Activated CD8-positive, alpha-beta memory T cell treated with anti-CD3 and anti-CD28 coated beads for 36 hours (primary cell): ENCODE measurements around the gene LMBRD1. TPM values are rescaled to one million over a fixed set of nuclear protein-coding genes. Genes with fewer than 3 reads are reported as not detected.
"Not testable (repeated sequence)": the region's sequence is repeated elsewhere in the genome, so short reads cannot be mapped to it uniquely, and the experiment has no call there.

Source experiments
- CTCF ChIA-PET: fragments of 350-600 bp; sonication (Branson Sonifier 250); formaldehyde crosslinking; loops from one replicate; lab custom pipeline; 2021; ENCODE audit warnings: antibody characterized with exemption; lab: Charles Lee
- POLR2A ChIA-PET: fragments of 350-600 bp; sonication (Branson Sonifier 250); formaldehyde crosslinking; loops from one replicate; lab custom pipeline; 2021; ENCODE audit warnings: antibody characterized with exemption; lab: Charles Lee
- total RNA-seq, 2 experiments: library from RNA; stranded (reverse); gene quantifications; one replicate each; pipeline ENCODE4 v1.2.3, GENCODE V29; 2021

Gene LMBRD1
- total RNA-seq, 2 experiments from 2014 or later = 14.0 TPM

DNA sequence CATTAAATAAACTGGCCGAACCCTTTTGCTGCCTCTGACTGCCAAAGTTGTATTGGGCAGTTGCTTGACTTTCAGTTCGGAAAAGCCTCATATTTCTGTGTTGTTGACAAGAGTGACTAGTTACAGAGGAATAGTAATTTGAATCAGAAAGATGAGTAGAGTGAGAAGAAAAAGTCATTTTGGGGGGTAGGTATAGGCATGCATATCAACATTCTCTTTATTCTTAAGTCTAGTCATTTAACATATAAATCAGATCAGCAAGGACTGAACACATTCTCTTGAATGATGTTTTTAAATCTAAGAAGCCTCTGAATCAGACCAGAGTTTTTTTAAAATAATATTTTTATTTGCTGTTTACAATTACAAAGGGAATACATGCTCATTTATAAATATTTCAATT, 4.9 kb upstream of the LMBRD1 start:
- POLR2A ChIA-PET = no interaction called here
- CTCF ChIA-PET = no interaction called here

DNA sequence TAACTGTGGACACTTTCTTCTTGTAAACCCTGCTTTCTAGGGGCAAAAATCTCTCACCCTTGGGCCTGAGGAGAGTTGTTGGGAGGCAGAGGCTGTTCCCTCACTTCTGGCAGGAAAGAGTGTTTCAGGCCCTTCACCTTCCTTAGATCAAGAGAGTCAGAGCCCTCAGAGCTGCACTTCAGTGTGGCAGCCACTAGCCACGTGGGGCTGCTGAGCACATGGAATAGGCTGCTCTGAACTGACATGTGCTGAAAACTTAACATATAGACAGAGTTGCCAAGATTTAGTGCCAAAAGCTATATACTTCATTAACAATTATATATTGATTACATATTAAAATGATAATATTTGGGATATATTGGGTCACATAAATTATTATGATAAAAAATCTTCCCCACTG, 4.4 kb upstream of the LMBRD1 start:
- POLR2A ChIA-PET = no interaction called here

GRCh38 chr6:69798796-69799195, 2.0 kb upstream of the LMBRD1 start:
- POLR2A ChIA-PET = interaction anchor here (0.6 kb wide), 1 partner anchor 16 kb away, joined by 3 read pairs; no protein-coding TSS in a partner anchor
- CTCF ChIA-PET = not testable (repeated sequence)

More for the DNA sequence above, 4.4 kb upstream of the LMBRD1 start:
- CTCF ChIA-PET = no interaction called here

GRCh38 chr6:69796073-69796641, 653 bp downstream of the LMBRD1 start:
- ChIA-PET CTCF (interaction anchor here (1.1 to 1.4 kb wide), 4 partner anchors 16 to 40 kb away, joined by 3 to 6 read pairs (median 3); no protein-coding TSS in a partner anchor), POLR2A (no interaction called here)

GRCh38 chr6:69795469-69796072, 1.2 kb downstream of the LMBRD1 start:
- ChIA-PET CTCF (interaction anchor here (1.2 kb wide), 1 partner anchor 20 kb away, joined by 3 read pairs; no protein-coding TSS in a partner anchor), POLR2A (no interaction called here)

GRCh38 chr6:69792292-69792691, 4.5 kb downstream of the LMBRD1 start:
- POLR2A ChIA-PET = no interaction called here
- CTCF ChIA-PET = no interaction called here

DNA sequence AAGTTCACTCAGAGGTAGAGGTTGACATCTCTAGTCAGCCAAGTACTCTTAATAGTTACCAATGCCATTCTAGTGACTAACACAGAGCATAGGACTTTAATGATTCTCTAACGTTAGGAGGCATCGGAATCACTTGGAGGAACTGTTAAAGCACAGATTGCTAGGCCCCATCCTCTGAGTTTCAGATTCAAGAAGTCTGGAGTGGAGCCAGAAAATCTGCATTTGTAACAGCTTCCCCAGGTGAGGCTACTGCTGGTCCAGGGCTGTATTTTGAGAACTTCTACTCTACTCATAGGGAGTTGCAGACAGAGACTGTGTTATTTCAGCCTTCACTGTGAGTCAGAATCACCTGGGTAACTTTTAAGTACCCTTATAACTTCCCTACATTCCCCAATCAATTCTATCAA, 5.7 kb downstream of the LMBRD1 start:
- ChIA-PET POLR2A (no interaction called here), CTCF (no interaction called here)

- ChIA-PET POLR2A (no interaction called here), CTCF (no interaction called here)
These were observed 6.2 kb downstream of the LMBRD1 start for GRCh38 chr6:69790629-69791028.

GRCh38 chr6:69789578-69789977, 7.2 kb downstream of the LMBRD1 start:
- ChIA-PET CTCF (no interaction called here), POLR2A (no interaction called here)

DNA sequence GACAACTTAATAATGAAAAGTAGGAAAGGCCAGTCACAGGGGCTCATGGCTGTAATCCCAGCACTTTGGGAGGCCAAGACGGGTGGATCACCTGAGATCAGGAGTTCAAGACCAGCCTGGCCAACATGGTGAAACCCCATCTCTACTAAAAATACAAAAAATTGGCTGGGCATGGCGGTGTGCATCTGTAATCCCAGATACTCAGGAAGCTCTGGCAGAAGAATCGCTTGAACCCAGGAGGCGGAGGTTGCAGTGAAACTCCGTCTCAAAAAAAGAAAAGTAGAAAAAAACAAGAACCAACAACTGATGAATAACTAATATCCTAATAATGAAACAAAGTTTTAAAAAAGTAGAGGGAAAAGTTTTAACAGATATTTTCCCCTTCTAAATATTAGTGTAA, 9.4 kb downstream of the LMBRD1 start:
- CTCF ChIA-PET, POLR2A ChIA-PET: not testable (repeated sequence)

GRCh38 chr6:69785697-69786096, 11.1 kb downstream of the LMBRD1 start:
- ChIA-PET POLR2A (no interaction called here), CTCF (no interaction called here)

GRCh38 chr6:69784595-69785377, 12.0 kb downstream of the LMBRD1 start:
- ChIA-PET CTCF (no interaction called here), POLR2A (interaction anchor here (1.0 kb wide), 1 partner anchor 12 kb away, joined by 4 read pairs; the partner anchor contains the start of gene LMBRD1)

DNA sequence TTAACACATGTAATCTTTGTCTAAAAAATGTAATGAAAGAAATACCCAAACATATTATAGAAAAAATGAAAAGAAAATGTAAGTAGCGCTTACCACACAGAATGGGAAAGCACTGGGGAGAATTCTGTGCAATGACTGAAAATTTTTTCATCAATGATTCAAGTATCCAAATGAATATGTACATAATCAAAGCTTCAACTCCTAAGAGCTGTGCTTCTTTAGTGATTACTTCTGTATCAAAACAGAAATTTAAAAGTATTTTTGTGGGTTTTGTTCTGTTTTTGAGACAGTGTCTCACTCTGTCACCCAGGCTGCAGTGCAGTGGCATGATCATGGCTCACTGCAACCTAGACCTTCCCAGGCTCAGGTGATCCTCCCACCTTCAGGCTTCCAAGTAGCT, 13.7 kb downstream of the LMBRD1 start:
- CTCF ChIA-PET = no interaction called here
- POLR2A ChIA-PET = no interaction called here

GRCh38 chr6:69780585-69781178, 16.1 kb downstream of the LMBRD1 start:
- POLR2A ChIA-PET = no interaction called here
- CTCF ChIA-PET = no interaction called here

DNA sequence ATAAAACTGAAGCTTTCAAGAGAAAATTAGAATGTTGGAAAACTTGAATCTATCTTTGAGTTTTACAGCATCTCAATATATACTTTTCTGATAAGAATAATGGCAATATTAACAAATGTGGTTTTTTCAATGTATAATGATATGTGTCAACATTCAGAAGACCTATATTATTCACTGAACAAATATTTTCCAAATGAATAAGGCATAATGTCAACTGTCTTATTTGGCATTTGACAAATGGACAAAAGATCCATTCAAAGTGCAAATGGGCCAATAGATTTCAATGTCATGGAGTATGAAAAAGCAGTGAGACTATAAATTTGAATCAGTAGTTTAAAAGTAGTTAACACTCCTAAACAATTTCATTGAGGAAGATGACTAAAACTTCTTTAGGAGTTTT, 20.9 kb downstream of the LMBRD1 start:
- ChIA-PET CTCF (no interaction called here), POLR2A (no interaction called here)

GRCh38 chr6:69775585-69775849, 21.3 kb downstream of the LMBRD1 start:
- POLR2A ChIA-PET = no interaction called here
- CTCF ChIA-PET = no interaction called here

DNA sequence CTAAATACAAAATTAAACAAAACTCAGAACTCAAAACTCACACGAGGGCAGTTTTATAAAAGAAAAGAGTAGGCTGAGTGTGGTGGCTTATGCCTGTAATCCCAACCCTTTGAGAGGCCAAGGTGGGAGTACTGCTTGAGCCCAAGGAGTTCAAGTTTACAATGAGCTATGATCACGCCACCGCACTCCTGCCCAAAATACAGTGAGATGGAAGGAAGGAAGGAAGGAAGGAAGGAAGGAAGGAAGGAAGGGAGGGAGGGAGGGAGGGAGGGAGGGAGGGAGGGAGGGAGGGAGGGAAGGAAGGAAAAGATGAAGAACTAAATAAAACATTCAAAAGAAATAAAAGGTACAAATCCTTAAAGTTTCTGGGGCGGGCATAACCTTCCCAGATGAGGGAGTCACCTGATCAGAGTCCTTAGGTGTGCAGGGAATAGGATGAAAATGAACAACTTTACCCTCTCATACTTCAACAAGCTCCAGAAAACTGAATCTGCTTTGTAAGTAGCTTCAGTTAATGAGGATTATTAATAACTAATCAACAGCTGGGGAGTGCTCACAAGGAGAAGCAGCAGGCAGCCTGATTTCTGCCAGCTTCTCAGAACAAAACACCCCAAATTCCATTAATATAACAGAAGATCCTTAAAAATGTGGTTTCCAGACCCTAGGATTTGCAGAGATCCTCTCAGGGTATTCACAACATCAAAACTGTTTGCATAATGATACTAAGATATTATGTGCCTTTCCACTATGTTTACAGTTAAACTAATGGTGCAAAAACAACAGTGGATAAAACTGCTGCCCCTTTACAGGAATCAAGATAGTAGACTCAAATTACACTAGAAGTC, 21.8 kb downstream of the LMBRD1 start:
- CTCF ChIA-PET = no interaction called here
- POLR2A ChIA-PET = no interaction called here

GRCh38 chr6:69771158-69771906, 25.5 kb downstream of the LMBRD1 start:
- CTCF ChIA-PET = no interaction called here
- POLR2A ChIA-PET = no interaction called here

DNA sequence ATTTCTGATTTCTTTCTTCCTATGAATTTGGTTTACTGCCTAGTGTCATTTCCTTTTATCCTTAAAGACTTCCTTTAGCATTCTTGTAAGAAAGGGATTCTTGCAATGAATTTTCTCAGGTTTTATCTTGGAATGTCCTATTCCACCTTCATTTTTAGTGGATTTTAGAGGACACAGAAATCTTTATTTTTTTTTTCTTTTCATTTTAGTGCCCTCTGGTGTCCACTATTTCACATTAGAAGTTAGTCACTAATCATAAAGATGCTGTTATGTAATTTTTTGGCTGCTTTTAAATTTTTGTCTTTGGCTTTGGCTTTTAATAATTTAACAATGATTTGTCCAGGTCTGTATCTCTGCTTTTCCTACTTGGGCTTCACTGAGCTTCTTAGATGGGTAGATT, 28.1 kb downstream of the LMBRD1 start:
- CTCF ChIA-PET = interaction anchor here (1.4 kb wide), 1 partner anchor 33 kb away, joined by 3 read pairs; no protein-coding TSS in a partner anchor
- POLR2A ChIA-PET = no interaction called here
